ENCODE data around the gene OR6X1. TPM values are rescaled to one million over a fixed set of nuclear protein-coding genes. Genes with fewer than 3 reads are reported as not detected.

Gene OR6X1
- total and polyA plus RNA-seq, 2 experiments from 2014 or later: not detected

DNA sequence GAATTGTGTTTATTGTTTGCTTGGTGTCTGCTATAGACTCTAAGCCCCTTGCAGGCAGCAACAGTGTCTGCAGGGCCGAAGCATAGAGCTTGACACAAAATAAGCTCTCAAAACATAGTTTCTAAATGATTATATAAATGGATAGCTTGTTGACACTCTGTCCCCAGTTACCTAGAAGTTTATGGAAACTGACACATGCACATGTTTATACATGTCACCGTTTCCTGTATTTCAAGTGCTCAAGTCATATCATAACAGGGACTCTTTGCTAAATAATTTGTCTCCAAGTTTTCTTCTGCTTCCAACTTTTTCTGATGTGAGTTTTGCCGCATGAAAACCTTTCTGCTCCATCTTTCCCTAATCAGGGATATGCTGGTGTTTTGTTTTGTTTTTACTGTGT is 3.7 kb upstream of the OR6X1 start (continued):
- TF ChIP-seq, protein P1, sequence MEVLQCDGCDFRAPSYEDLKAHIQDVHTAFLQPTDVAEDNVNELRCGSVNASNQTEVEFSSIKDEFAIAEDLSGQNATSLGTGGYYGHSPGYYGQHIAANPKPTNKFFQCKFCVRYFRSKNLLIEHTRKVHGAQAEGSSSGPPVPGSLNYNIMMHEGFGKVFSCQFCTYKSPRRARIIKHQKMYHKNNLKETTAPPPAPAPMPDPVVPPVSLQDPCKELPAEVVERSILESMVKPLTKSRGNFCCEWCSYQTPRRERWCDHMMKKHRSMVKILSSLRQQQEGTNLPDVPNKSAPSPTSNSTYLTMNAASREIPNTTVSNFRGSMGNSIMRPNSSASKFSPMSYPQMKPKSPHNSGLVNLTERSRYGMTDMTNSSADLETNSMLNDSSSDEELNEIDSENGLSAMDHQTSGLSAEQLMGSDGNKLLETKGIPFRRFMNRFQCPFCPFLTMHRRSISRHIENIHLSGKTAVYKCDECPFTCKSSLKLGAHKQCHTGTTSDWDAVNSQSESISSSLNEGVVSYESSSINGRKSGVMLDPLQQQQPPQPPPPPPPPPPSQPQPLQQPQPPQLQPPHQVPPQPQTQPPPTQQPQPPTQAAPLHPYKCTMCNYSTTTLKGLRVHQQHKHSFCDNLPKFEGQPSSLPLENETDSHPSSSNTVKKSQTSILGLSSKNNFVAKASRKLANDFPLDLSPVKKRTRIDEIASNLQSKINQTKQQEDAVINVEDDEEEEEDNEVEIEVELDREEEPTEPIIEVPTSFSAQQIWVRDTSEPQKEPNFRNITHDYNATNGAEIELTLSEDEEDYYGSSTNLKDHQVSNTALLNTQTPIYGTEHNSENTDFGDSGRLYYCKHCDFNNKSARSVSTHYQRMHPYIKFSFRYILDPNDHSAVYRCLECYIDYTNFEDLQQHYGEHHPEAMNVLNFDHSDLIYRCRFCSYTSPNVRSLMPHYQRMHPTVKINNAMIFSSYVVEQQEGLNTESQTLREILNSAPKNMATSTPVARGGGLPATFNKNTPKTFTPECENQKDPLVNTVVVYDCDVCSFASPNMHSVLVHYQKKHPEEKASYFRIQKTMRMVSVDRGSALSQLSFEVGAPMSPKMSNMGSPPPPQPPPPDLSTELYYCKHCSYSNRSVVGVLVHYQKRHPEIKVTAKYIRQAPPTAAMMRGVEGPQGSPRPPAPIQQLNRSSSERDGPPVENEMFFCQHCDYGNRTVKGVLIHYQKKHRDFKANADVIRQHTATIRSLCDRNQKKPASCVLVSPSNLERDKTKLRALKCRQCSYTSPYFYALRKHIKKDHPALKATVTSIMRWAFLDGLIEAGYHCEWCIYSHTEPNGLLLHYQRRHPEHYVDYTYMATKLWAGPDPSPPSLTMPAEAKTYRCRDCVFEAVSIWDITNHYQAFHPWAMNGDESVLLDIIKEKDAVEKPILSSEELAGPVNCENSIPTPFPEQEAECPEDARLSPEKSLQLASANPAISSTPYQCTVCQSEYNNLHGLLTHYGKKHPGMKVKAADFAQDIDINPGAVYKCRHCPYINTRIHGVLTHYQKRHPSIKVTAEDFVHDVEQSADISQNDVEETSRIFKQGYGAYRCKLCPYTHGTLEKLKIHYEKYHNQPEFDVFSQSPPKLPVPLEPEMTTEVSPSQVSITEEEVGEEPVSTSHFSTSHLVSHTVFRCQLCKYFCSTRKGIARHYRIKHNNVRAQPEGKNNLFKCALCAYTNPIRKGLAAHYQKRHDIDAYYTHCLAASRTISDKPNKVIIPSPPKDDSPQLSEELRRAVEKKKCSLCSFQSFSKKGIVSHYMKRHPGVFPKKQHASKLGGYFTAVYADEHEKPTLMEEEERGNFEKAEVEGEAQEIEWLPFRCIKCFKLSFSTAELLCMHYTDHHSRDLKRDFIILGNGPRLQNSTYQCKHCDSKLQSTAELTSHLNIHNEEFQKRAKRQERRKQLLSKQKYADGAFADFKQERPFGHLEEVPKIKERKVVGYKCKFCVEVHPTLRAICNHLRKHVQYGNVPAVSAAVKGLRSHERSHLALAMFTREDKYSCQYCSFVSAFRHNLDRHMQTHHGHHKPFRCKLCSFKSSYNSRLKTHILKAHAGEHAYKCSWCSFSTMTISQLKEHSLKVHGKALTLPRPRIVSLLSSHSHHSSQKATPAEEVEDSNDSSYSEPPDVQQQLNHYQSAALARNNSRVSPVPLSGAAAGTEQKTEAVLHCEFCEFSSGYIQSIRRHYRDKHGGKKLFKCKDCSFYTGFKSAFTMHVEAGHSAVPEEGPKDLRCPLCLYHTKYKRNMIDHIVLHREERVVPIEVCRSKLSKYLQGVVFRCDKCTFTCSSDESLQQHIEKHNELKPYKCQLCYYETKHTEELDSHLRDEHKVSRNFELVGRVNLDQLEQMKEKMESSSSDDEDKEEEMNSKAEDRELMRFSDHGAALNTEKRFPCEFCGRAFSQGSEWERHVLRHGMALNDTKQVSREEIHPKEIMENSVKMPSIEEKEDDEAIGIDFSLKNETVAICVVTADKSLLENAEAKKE (CRISPR knock-in tag; IDR thresholded peaks at IDR 0.05): no peak
- TF ChIP-seq, protein P2, sequence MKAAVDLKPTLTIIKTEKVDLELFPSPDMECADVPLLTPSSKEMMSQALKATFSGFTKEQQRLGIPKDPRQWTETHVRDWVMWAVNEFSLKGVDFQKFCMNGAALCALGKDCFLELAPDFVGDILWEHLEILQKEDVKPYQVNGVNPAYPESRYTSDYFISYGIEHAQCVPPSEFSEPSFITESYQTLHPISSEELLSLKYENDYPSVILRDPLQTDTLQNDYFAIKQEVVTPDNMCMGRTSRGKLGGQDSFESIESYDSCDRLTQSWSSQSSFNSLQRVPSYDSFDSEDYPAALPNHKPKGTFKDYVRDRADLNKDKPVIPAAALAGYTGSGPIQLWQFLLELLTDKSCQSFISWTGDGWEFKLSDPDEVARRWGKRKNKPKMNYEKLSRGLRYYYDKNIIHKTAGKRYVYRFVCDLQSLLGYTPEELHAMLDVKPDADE (IDR thresholded peaks at IDR 0.05): no peak
- TF ChIP-seq POLR2AphosphoS5 (IDR thresholded peaks at IDR 0.05; ENCODE audit: low read depth): no peak
- no peak for TF ChIP-seq EZH2 (IDR thresholded peaks at IDR 0.05; ENCODE audit: low read depth, unreplicated experiment)
- TF ChIP-seq JUNB (IDR thresholded peaks at IDR 0.05; ENCODE audit: unreplicated experiment): no peak
- TF ChIP-seq STAT1 (IDR thresholded peaks at IDR 0.05; ENCODE audit: unreplicated experiment): no peak
- TF ChIP-seq, protein P3, sequence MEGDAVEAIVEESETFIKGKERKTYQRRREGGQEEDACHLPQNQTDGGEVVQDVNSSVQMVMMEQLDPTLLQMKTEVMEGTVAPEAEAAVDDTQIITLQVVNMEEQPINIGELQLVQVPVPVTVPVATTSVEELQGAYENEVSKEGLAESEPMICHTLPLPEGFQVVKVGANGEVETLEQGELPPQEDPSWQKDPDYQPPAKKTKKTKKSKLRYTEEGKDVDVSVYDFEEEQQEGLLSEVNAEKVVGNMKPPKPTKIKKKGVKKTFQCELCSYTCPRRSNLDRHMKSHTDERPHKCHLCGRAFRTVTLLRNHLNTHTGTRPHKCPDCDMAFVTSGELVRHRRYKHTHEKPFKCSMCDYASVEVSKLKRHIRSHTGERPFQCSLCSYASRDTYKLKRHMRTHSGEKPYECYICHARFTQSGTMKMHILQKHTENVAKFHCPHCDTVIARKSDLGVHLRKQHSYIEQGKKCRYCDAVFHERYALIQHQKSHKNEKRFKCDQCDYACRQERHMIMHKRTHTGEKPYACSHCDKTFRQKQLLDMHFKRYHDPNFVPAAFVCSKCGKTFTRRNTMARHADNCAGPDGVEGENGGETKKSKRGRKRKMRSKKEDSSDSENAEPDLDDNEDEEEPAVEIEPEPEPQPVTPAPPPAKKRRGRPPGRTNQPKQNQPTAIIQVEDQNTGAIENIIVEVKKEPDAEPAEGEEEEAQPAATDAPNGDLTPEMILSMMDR (conservative IDR thresholded peaks at IDR 0.05; ENCODE audit: low read depth in 2 of 2): no peak

DNA sequence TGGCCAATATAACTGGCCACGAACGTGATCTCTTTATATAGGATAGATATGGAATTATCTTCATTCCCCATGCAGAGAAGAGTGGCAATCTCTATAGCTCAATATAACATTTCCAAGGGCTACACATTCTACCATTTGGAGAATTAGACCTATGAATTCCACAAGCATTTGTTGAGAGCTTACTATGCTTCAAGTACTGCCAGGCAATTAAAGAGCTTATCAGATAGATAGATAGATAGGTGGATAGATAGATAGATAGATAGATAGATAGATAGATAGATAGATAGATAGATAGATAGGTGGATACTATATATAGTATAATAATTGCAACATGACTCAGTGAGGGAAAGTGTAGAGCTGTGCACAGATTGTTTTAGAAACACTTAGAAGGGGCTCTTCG is 1.5 kb upstream of the OR6X1 start:
- H3K9me3 Mint-ChIP-seq: peaks cover 8% of the 10 kb centered on the region
- no peaks in the 10 kb centered on the region for H4K20me1 ChIP-seq (replicated peaks; ENCODE audit: insufficient read depth)
- H3K27ac ChIP-seq (ENCODE audit: low read depth): no peak overlapping the region
- TF ChIP-seq, protein P4, sequence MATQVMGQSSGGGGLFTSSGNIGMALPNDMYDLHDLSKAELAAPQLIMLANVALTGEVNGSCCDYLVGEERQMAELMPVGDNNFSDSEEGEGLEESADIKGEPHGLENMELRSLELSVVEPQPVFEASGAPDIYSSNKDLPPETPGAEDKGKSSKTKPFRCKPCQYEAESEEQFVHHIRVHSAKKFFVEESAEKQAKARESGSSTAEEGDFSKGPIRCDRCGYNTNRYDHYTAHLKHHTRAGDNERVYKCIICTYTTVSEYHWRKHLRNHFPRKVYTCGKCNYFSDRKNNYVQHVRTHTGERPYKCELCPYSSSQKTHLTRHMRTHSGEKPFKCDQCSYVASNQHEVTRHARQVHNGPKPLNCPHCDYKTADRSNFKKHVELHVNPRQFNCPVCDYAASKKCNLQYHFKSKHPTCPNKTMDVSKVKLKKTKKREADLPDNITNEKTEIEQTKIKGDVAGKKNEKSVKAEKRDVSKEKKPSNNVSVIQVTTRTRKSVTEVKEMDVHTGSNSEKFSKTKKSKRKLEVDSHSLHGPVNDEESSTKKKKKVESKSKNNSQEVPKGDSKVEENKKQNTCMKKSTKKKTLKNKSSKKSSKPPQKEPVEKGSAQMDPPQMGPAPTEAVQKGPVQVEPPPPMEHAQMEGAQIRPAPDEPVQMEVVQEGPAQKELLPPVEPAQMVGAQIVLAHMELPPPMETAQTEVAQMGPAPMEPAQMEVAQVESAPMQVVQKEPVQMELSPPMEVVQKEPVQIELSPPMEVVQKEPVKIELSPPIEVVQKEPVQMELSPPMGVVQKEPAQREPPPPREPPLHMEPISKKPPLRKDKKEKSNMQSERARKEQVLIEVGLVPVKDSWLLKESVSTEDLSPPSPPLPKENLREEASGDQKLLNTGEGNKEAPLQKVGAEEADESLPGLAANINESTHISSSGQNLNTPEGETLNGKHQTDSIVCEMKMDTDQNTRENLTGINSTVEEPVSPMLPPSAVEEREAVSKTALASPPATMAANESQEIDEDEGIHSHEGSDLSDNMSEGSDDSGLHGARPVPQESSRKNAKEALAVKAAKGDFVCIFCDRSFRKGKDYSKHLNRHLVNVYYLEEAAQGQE (IDR thresholded peaks at IDR 0.05; ENCODE audit: unreplicated experiment): no peak

More for the DNA sequence above, 1.5 kb upstream of the OR6X1 start:
- no peak overlapping the region for H3K27ac Mint-ChIP-seq
- ATAC-seq (no peak), DNase-seq (ENCODE audit: low spot score) (no peak)
- Histone ChIP-seq H3K79me2 (replicated peaks; ENCODE audit: insufficient read depth) (no peaks in the 10 kb centered on the region), H3K27me3 (ENCODE audit: insufficient read depth) (no peaks in the 10 kb centered on the region), H3F3A (replicated peaks; ENCODE audit: low read depth) (no peaks in the 10 kb centered on the region), H3K4me3 (no peak overlapping the region), H3K4me1 (ENCODE audit: insufficient read depth) (no peaks in the 10 kb centered on the region), H3K4me2 (no peak overlapping the region), H3K36me3 (ENCODE audit: insufficient read depth) (no peaks in the 10 kb centered on the region), H2AFZ (no peak overlapping the region), H3K9me2 (ENCODE audit: insufficient read depth) (peaks cover 12% of the 10 kb centered on the region)
- no peak overlapping the region for H3K4me3 Mint-ChIP-seq
- H3K27me3 Mint-ChIP-seq (ENCODE audit: insufficient read depth, low read depth, poor library complexity): peaks cover 3% of the 10 kb centered on the region
- peaks cover 21% of the 10 kb centered on the region for H3K4me1 Mint-ChIP-seq
- peaks cover 26% of the 10 kb centered on the region for H3K36me3 Mint-ChIP-seq (ENCODE audit: low read depth)

All from GM23338 (cell line).